Neuronal stem cell (in vitro differentiated cells): ENCODE measurements around the gene ZNF438.
A peak's percentile ranks its signal among the peaks of the same experiment; 100 is the strongest.

ENCODE experiments used
- DNase-seq: peaks from one replicate; pipeline ENCODE4 v3.0.0-alpha.2; 2013; ENCODE audit warnings: low spot score
- H2AFZ ChIP-seq: one replicate; pipeline ENCODE4 v1.6.1; 2013; ENCODE audit warnings: mild to moderate bottlenecking, low read length, inconsistent platforms
- H2AK5ac ChIP-seq: 2 replicates; pipeline ENCODE4 v1.6.1; 2013; ENCODE audit warnings: low read depth, mild to moderate bottlenecking, inconsistent platforms, low read length, moderate library complexity, mixed read lengths
- H2BK120ac ChIP-seq: 2 replicates; pipeline ENCODE4 v1.6.1; 2013; ENCODE audit warnings: low read depth, mild to moderate bottlenecking, inconsistent platforms, low read length, moderate library complexity, mixed read lengths
- H2BK12ac ChIP-seq: one replicate; pipeline ENCODE4 v1.6.1; 2013; ENCODE audit warnings: low read length, inconsistent platforms
- H2BK15ac ChIP-seq: 2 replicates; pipeline ENCODE4 v1.6.1; 2013; ENCODE audit warnings: mild to moderate bottlenecking, low read length, inconsistent platforms, mixed read lengths
- H2BK5ac ChIP-seq: one replicate; pipeline ENCODE4 v1.6.1; 2013; ENCODE audit warnings: inconsistent platforms, mild to moderate bottlenecking, low read length, moderate library complexity
- H3K14ac ChIP-seq: one replicate; pipeline ENCODE4 v1.6.1; 2013; ENCODE audit warnings: low read length, inconsistent platforms
- H3K18ac ChIP-seq: 2 replicates; pipeline ENCODE4 v1.6.1; 2013; ENCODE audit warnings: low read length, inconsistent platforms
- H3K23ac ChIP-seq: 2 replicates; pipeline ENCODE4 v1.6.1; 2013; ENCODE audit warnings: low read depth, mild to moderate bottlenecking, mixed read lengths, low read length, inconsistent platforms; ENCODE audit not compliant: poor library complexity
- H3K27ac ChIP-seq: replicated peaks from 3 replicates; pipeline ENCODE4 v1.5.1; 2013; ENCODE audit warnings: low read length, inconsistent platforms
- H3K27me3 ChIP-seq, 3 experiments: 2 replicates each; pipeline ENCODE4 v1.6.1; 2013; ENCODE audit warnings: low read length in 3 of 3, mild to moderate bottlenecking in 2 of 3, inconsistent platforms in 1 of 3, low read depth in 1 of 3, mixed read lengths in 1 of 3, moderate library complexity in 1 of 3; ENCODE audit not compliant: control insufficient read depth in 3 of 3, insufficient read depth in 3 of 3
- H3K36me3 ChIP-seq, 2 donors: replicated peaks in 1 of 2; 2 replicates each; pipeline ENCODE4 v1.6.1; 2013; ENCODE audit warnings: low read length in 2 of 2; ENCODE audit not compliant: control insufficient read depth in 2 of 2, insufficient read depth in 2 of 2
- H3K4ac ChIP-seq: 2 replicates; pipeline ENCODE4 v1.6.1; 2013; ENCODE audit warnings: inconsistent platforms, mild to moderate bottlenecking, low read length, moderate library complexity
- H3K4me1 ChIP-seq, 2 donors: 1 replicate in 1 of 2; 2 replicates in 1 of 2; pipeline ENCODE4 v1.6.1; 2013; ENCODE audit warnings: low read length in 2 of 2, low read depth in 1 of 2; ENCODE audit not compliant: control insufficient read depth in 2 of 2, insufficient read depth in 1 of 2
- H3K4me2 ChIP-seq: one replicate; pipeline ENCODE4 v1.6.1; 2013; ENCODE audit warnings: mild to moderate bottlenecking, low read length, inconsistent platforms; ENCODE audit not compliant: insufficient read depth, poor library complexity, severe bottlenecking
- H3K4me3 ChIP-seq, 2 donors: 2 replicates each; pipeline ENCODE4 v1.5.1; 2013; ENCODE audit warnings: low read length in 2 of 2, mild to moderate bottlenecking in 2 of 2, inconsistent platforms in 1 of 2, moderate library complexity in 1 of 2
- H3K79me1 ChIP-seq: one replicate; pipeline ENCODE4 v1.6.1; 2013; ENCODE audit warnings: low read depth, mild to moderate bottlenecking, inconsistent platforms, low read length, moderate library complexity
- H3K9ac ChIP-seq: one replicate; pipeline ENCODE4 v1.6.1; 2013; ENCODE audit warnings: mild to moderate bottlenecking, low read depth, low read length, inconsistent platforms; ENCODE audit not compliant: poor library complexity
- H3K9me3 ChIP-seq, 2 donors: replicated peaks in 1 of 2; 2 replicates each; pipeline versions ENCODE3 to v1.6.1; 2013; ENCODE audit warnings: low read length in 2 of 2, mild to moderate bottlenecking in 2 of 2, inconsistent platforms in 1 of 2, low read depth in 1 of 2, mixed read lengths in 1 of 2, moderate library complexity in 1 of 2; ENCODE audit not compliant: control insufficient read depth in 2 of 2, insufficient read depth in 1 of 2
- H4K8ac ChIP-seq: one replicate; pipeline ENCODE4 v1.6.1; 2013; ENCODE audit warnings: low read depth, mild to moderate bottlenecking, inconsistent platforms, low read length, moderate library complexity
- H4K91ac ChIP-seq: one replicate; pipeline ENCODE4 v1.6.1; 2013; ENCODE audit warnings: low read length, low read depth, mild to moderate bottlenecking, inconsistent platforms; ENCODE audit not compliant: poor library complexity
- WGBS, 2 donors: extraction: QIAGEN DNeasy Blood & Tissue Kit; methylation state at CpG; one replicate each; pipeline ENCODE4 v1.1.7; 2013; ENCODE audit warnings: missing lambda C conversion rate in 2 of 2, mixed read lengths in 1 of 2; ENCODE audit not compliant: insufficient read length in 2 of 2, insufficient replicate concordance in 1 of 2; ENCODE audit errors: extremely low coverage in 2 of 2; 5-methylcytosine and 5-hydroxymethylcytosine counted together

ZNF438 gene

DNA sequence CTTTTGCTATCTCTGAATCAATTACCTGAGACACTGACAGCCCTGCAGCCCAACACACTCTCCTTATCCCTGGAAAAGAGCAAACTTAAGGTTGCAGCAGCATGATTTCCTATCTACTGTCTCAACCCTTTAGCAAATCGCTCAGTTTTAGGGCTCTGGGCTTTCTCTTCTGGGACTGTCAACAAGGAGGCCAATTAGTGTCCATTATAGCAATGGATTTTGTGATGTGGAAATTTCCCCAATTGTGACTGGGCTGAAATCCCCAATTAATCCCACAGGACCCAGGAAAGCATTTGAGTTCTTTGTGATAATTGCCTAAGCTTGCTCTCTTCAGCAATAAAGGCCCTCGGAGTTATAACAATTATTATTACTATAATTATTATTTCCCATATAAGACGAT is 197.0 kb downstream of the ZNF438 start:
- no peak overlapping the region for H2BK15ac ChIP-seq
- H3K27ac ChIP-seq = peak overlapping the region; percentile 82
- no CpG with 5 or more reads among the region's 3 CpGs for WGBS, 2 donors
- no peak overlapping the region for H3K14ac ChIP-seq
- no peak overlapping the region for H3K23ac ChIP-seq
- no peak overlapping the region for H3K9ac ChIP-seq
- no peak overlapping the region for H2AFZ ChIP-seq
- no peaks in the 10 kb centered on the region for H3K36me3 ChIP-seq
- H3K4me1 ChIP-seq = peaks cover 0 to 23% of the 10 kb centered on the region in 2 donors
- no peak overlapping the region for H3K4me3 ChIP-seq
- H2AK5ac ChIP-seq = no peak overlapping the region
- no peaks in the 10 kb centered on the region for H3K79me1 ChIP-seq
- DNase-seq = peak; percentile 81
- H3K4ac ChIP-seq = no peak overlapping the region
- H3K4me2 ChIP-seq = no peak overlapping the region
- no peak overlapping the region for H2BK12ac ChIP-seq
- H3K27me3 ChIP-seq = no peaks in the 10 kb centered on the region
- no peak overlapping the region for H2BK5ac ChIP-seq
- no peak overlapping the region for H2BK120ac ChIP-seq
- H4K91ac ChIP-seq = no peak overlapping the region
- peaks cover 0 to 3% of the 10 kb centered on the region in 2 donors for H3K9me3 ChIP-seq
- no peak overlapping the region for H3K18ac ChIP-seq
- no peak overlapping the region for H4K8ac ChIP-seq

DNA sequence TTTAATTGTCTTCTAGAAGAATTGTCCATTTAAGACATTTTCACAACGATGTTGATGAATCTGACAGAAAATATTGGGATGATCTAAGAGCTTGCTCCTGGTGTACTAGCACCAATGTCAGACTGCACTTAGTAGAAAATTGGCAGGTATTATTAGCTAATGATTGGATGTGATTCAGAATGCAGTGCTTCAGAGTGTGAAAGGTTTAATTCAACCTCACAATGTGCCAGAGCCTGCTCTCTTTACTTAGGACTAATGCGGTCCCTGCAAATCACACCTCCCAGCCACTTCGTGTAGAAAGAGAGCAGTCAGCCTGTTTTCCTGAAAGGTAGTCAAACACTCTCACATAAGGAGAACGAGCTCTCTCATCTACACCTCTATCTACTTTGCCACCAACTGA is 197.5 kb downstream of the ZNF438 start:
- Histone ChIP-seq H3K36me3 (no peaks in the 10 kb centered on the region), H3K79me1 (no peaks in the 10 kb centered on the region), H2BK120ac (no peak overlapping the region), H2AK5ac (no peak overlapping the region), H2BK15ac (no peak overlapping the region), H3K27me3 (no peaks in the 10 kb centered on the region), H3K18ac (no peak overlapping the region), H3K4me3 (no peak overlapping the region), H3K23ac (no peak overlapping the region), H3K4ac (no peak overlapping the region), H2AFZ (no peak overlapping the region), H3K4me1 (peaks cover 0 to 23% of the 10 kb centered on the region in 2 donors), H3K4me2 (no peak overlapping the region), H3K9ac (no peak overlapping the region), H4K91ac (no peak overlapping the region), H4K8ac (no peak overlapping the region), H2BK12ac (no peak overlapping the region), H3K9me3 (peaks cover 0 to 3% of the 10 kb centered on the region in 2 donors), H3K14ac (no peak overlapping the region), H2BK5ac (no peak overlapping the region), H3K27ac (peak overlapping the region; percentile 82)
- DNase-seq = no peak
- no CpG with 5 or more reads among the region's 4 CpGs for WGBS, 2 donors

DNA sequence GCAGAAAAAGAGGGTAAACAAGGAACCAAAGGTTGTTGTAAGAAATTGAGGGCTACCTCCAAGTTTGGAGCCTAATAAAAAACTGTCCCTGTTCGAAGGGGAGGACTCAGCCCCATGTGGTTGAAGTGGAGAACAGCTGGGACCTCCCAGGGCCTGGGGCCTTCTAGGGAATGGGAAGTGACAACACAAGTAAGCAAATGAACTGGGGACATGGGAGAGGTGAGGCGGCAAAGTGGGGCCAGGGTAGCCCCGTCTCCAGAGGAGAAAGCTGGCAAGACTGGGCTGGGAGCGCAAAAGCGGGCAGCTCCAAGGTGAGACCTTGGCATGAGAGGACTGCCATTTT is 198.1 kb downstream of the ZNF438 start:
- Histone ChIP-seq H4K8ac (no peak overlapping the region), H4K91ac (peak overlapping the region; percentile 76), H3K4ac (no peak overlapping the region), H3K4me2 (no peak overlapping the region), H3K14ac (no peak overlapping the region), H2BK120ac (peak overlapping the region; percentile 26), H3K18ac (peak overlapping the region; percentile 89), H3K36me3 (no peaks in the 10 kb centered on the region), H2AK5ac (peak overlapping the region; percentile 72), H3K23ac (no peak overlapping the region), H2AFZ (no peak overlapping the region), H3K4me1 (peaks cover 0 to 23% of the 10 kb centered on the region in 2 donors), H3K27me3 (no peaks in the 10 kb centered on the region), H2BK15ac (no peak overlapping the region), H3K9me3 (peaks cover 0 to 3% of the 10 kb centered on the region in 2 donors), H3K27ac (peak overlapping the region; percentile 82), H2BK5ac (peak overlapping the region; percentile 20), H3K9ac (no peak overlapping the region), H3K79me1 (no peaks in the 10 kb centered on the region), H3K4me3 (no peak overlapping the region), H2BK12ac (no peak overlapping the region)
- no peak for DNase-seq
- WGBS, 2 donors = no CpG with 5 or more reads among the region's 5 CpGs

DNA sequence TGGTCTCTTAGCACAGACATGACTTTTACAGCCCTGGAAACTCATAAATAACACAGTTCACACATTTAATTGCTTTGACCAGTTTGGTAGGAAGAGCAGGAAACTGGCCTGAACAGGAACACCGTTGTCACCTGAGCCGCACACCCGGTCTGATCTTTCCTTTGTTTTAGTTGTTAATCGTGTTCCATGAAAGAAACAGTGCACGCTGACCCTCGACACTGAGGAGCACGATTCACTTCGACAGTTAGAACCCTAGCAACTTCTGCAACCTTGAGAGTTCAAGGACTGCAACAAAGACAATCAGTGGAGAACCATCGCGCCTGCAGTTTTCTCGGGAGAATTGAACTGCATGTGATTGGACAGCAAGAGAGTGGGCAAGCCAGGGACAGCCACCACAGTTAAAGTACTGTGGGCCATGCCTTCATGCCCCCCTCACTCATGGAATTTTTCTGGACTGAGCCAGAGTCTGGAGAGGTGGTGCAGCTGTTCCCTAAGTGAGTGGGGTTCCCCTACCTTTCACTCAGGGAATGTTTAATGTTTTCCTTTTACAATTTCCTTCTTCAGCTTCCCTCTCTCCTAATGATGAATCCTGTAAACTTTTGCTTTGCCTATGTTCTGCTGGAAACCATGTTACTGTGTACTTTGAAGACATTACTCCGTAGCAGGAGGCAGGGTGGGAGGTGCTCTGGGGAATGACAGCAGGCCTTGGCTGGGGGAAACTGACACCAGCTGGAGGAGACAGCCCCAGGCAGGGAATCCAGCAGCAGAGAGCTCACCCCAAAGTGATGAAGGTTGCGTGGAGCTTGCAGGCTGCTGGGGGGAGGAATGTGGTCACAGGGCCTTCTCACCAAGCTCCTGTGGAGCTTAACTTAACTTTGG is 198.7 kb downstream of the ZNF438 start:
- DNase-seq = no peak
- Histone ChIP-seq H3K23ac (no peak overlapping the region), H3K79me1 (no peaks in the 10 kb centered on the region), H4K8ac (no peak overlapping the region), H2BK15ac (no peak overlapping the region), H3K4ac (no peak overlapping the region), H2BK120ac (peak overlapping the region; percentile 26), H2BK5ac (peak overlapping the region; percentile 20), H4K91ac (peak overlapping the region; percentile 76), H3K27ac (peak overlapping the region; percentile 82), H2BK12ac (no peak overlapping the region), H3K4me3 (no peak overlapping the region), H3K9me3 (peaks cover 0 to 3% of the 10 kb centered on the region in 2 donors), H2AK5ac (peak overlapping the region; percentile 72), H3K18ac (peak overlapping the region; percentile 89), H3K9ac (no peak overlapping the region), H3K14ac (no peak overlapping the region), H3K36me3 (no peaks in the 10 kb centered on the region), H3K4me1 (peaks cover 0 to 23% of the 10 kb centered on the region in 2 donors), H3K4me2 (no peak overlapping the region), H3K27me3 (no peaks in the 10 kb centered on the region), H2AFZ (peak overlapping the region; percentile 19)
- WGBS, 2 donors = no CpG with 5 or more reads among the region's 13 CpGs
